Measurements from ENCODE around the gene OR51M1.

Gene OR51M1

DNA sequence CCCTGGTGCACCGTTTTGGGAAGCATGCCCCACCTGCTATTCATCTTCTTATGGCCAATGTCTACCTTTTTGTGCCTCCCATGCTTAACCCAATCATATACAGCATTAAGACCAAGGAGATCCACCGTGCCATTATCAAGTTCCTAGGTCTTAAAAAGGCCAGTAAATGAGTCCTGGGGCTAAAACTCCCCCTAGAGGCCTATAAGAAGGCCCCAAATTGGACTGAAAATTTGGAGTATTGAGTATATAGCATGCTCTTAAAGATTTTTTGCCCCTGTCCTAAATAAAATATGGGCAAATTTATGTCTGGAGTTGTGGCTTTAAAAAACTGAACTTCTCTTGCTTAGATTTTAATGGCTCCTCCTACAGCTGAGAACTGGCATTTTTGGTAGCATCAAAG is 6.6 kb downstream of the OR51M1 start:
- no peak for DNase-seq (ENCODE audit: low read depth)

DNA sequence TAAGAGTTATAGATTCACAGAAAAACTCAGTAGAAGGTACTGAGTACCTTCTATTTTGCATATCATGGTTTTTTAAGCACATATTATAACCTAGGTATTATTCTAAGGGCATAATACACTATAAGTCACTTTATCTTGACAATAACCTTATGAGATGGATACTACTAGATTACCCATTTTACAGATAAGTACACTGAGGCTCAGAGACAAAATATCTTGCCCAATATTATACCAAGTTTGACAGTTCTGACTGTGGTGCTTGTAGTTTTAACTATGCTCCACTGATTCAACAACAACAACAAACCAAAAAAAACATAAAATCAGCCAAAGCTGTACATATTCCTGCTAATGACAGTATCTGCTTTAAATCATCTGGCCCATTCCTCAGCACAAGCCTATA is 10.5 kb downstream of the OR51M1 start:
- no peak for DNase-seq (ENCODE audit: low read depth)

DNA sequence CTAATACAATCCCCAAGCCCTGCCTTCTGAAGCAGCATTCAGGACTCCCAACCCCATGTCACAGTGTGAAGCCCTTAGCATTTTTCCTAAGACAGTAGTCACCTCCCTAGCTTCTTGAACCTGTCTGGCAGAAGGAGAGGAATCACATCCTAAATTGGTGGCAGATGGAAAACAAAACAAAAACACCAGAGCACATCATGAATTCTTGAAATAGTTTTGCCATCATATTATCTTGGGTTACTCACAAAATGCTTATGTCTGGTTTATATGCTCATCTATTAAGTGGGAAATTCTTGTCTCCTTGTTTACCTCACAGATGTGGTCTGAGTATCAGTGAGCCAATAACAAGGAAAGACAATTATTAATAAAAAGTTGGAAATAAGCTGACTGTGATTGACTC is 15.3 kb downstream of the OR51M1 start:
- DNase-seq (ENCODE audit: low read depth) = no peak

DNA sequence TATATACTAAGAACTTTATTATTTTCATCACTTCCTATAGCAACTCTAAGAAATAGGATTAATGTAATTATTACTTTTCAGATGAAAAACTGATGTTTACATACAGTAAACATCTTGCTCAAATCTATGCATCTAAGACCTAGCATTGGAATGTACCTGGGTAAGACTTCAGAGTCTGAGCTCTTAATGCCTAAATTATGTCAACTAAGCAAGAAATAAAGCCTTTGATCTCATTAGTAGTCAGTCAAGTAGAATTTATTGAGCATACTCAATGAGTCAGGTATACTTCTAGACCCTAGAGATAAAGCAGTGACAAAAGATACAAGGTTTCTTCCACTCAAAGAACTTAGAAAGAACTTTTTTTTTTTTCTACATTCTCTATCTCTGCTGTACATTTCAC is 21.6 kb downstream of the OR51M1 start:
- no peak for DNase-seq (ENCODE audit: low read depth)

DNA sequence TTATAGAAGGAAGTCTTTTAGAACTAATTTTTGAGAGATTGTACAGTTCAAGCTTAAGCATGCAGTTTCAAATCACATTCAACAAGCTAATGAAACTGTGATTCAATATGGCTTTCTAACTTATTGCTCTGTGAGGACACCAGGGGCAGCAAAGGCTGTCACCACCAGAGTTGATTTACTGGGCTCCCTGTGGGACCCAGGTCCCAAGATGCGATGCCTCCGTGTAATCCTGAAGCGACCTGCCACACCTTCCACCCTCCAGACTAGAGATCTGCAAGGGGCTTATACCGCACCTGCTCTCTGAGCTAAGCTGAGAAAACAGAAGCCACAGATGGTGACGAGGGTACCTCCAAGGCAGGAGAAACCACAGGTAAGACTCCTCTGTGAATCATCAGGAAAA is 37.4 kb downstream of the OR51M1 start:
- no peak for DNase-seq (ENCODE audit: low read depth)

DNA sequence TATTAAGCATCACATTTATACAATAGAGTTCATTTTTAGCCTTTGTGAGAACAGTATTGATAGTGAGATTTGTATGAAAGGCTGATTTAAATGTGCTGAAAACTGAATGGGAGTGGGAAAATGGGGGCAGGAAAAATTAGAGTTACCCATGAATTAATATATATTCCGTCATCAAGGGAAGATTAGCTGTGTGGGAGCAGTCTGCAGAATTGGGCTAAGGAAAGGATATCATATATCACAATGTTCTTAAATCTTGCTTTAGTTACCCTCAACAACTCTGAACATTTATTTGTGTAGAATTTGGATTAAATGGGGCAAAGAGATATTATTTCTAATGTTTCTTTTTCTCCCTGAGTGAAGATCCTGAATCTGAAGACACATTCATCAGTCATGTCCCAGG is 38.2 kb downstream of the OR51M1 start, which contains the start of gene OR51Q1:
TSS of gene OR51Q1 (plus strand) at position 301 of the 400 bp plus-strand sequence. CDS start at position 391, 90 bp downstream.
- DNase-seq (ENCODE audit: low read depth) = no peak

DNA sequence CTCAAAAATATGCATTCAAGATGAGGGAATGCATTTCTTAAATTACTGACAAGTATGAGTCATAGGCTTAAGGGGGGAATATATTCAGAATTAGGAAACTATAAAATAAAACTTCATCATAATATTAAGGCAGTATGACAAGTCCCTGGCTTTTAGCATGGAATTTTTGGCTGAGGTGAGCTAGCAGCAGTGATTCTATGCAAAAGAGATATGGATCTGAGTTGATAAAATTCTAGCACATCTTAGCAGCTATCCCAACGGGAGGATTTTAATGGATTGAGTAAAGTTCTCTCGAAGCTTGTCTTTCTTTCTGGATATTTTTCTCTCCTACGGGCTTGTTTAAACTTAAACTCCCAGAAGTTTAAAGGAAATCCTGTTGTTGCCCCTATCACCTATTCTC is 39.5 kb downstream of the OR51M1 start:
- DNase-seq (ENCODE audit: low read depth) = peak; percentile 8

DNA sequence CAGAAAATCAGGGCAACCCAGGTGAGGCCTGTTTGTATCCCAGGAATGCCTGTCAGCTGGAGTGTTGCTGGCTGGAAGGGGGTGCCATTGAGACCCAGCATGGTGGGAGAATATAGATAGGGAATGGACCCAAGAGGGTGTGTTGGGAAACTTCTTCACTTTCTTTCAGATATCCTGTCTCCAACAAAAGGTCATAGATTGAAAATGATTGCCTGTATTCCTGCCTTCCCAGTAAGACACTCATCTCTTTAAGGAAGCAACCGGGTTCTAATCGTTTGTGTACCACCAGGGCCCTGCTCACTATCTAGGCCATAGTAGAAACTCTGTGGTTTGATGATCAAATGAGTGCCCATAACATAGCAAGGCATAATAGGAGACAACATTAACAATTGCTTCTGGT is 57.8 kb downstream of the OR51M1 start, which contains the start of gene OR51I1:
TSS of gene OR51I1 (minus strand) at position 101 of the 400 bp plus-strand sequence. CDS start at position 101, 0 bp downstream.
- no peak for DNase-seq (ENCODE audit: low read depth)

Measured in HS-5 (cell line).